Esophagus muscularis mucosa (tissue), 4 donors: ENCODE results near the gene UQCC2. TPM values are rescaled to one million over a fixed set of nuclear protein-coding genes. Genes with fewer than 3 reads are reported as not detected.

Experiments used
- DNase-seq: peaks from one replicate; pipeline ENCODE4 v3.0.0-alpha.2; 2017; ENCODE audit errors: extremely low spot score
- H3K27ac ChIP-seq, 4 donors: fragments of 200-600 bp; sonication (generic); replicated peaks in 1 of 4; 1 replicate in 3 of 4; 2 replicates in 1 of 4; pipeline ENCODE4 v1.5.1; 2016 to 2019; ENCODE audit warnings: mild to moderate bottlenecking in 1 of 4
- H3K27me3 ChIP-seq, 4 donors: fragments of 200-600 bp; sonication (generic); one replicate each; pipeline versions ENCODE4 v1.5.1 to v1.6.0; 2016 to 2019
- H3K36me3 ChIP-seq, 4 donors: fragments of 200-600 bp; sonication (generic); one replicate each; pipeline ENCODE4 v1.5.1; 2016 to 2019
- H3K4me1 ChIP-seq, 4 donors: fragments of 200-600 bp; sonication (generic); one replicate each; pipeline ENCODE4 v1.5.1; 2016 to 2019
- H3K4me3 ChIP-seq, 4 donors: fragments of 200-600 bp; sonication (generic); 1 replicate in 2 of 4; 2 replicates in 2 of 4; pipeline ENCODE4 v1.5.1; 2016 to 2019; ENCODE audit warnings: mild to moderate bottlenecking in 4 of 4, moderate library complexity in 1 of 4
- H3K9me3 ChIP-seq, 4 donors: fragments of 200-600 bp; sonication (generic); 1 replicate in 3 of 4; 2 replicates in 1 of 4; pipeline ENCODE4 v1.5.1; 2016 to 2019
- CTCF ChIP-seq, 3 experiments: fragments of 200-600 bp in 2 of 3; fragments of 450-650 bp in 1 of 3; sonication (generic) in 2 of 3; IDR thresholded peaks; one replicate each; pipeline ENCODE4 v1.5.1; 2017 to 2019; ENCODE audit warnings: antibody characterized with exemption in 3 of 3, mild to moderate bottlenecking in 2 of 3, moderate library complexity in 1 of 3
- EP300 ChIP-seq: sonication (generic); formaldehyde crosslinking; IDR thresholded peaks from one replicate; pipeline ENCODE4 v1.6.1; 2017; ENCODE audit warnings: antibody characterized with exemption
- POLR2A ChIP-seq: fragments of 450-650 bp; IDR thresholded peaks from one replicate; pipeline ENCODE4 v1.6.1; 2017; ENCODE audit warnings: antibody characterized with exemption, moderate library complexity, mild to moderate bottlenecking, low read depth
- POLR2AphosphoS5 ChIP-seq, 2 donors: sonication (generic); formaldehyde crosslinking; IDR thresholded peaks; one replicate each; pipeline ENCODE4 v1.6.1; 2017; ENCODE audit warnings: antibody characterized with exemption in 2 of 2
- WGBS: methylation state at CpG from one replicate; pipeline ENCODE4 v1.1.5; 2018; 5-methylcytosine and 5-hydroxymethylcytosine counted together
- intact Hi-C: fragments of 100-400 bp; cut with DNase I; formaldehyde crosslinking; loops from one replicate; pipeline ENCODE4 v1.15.1; 2023
- total RNA-seq, 4 donors: library from RNA; depleted of rRNA; stranded (reverse); fragments of >200 nt; gene quantifications; one replicate each; pipeline versions ENCODE4 v1.1.0 to v1.2.1, GENCODE V29; 2016

The UQCC2 gene
- total RNA-seq, 4 donors from 2014 or later, result 9.4 to 22.2 (median 14.7) TPM

- intact Hi-C loops, result no loop called here
- Histone ChIP-seq H3K4me1 (peaks cover 60 to 69% (median 65%) of the 10 kb centered on the region in 4 donors), H3K9me3 (no peaks in the 10 kb centered on the region)
Measured at GRCh38 chr6:33693186-33694105, 18.1 kb downstream of the UQCC2 start.

GRCh38 chr6:33692760-33693158 is 18.7 kb downstream of the UQCC2 start:
- H3K27ac ChIP-seq, result no peak overlapping the region
- H3K4me1 ChIP-seq, result peaks cover 57 to 65% (median 59%) of the 10 kb centered on the region in 4 donors
- 68% methylated on average over 10 of the region's 10 CpGs for WGBS
- no peaks in the 10 kb centered on the region for H3K27me3 ChIP-seq
- no peak overlapping the region for H3K4me3 ChIP-seq
- TF ChIP-seq CTCF (IDR thresholded peaks at IDR 0.05), result no peak
- no peak for TF ChIP-seq POLR2AphosphoS5 (IDR thresholded peaks at IDR 0.05)
- TF ChIP-seq EP300, result no peak
- TF ChIP-seq POLR2A, result no peak
- no peak for DNase-seq
- peaks cover 9 to 89% (median 80%) of the 10 kb centered on the region in 4 donors for H3K36me3 ChIP-seq
- H3K9me3 ChIP-seq, result no peaks in the 10 kb centered on the region
- intact Hi-C loops, result no loop called here

More at GRCh38 chr6:33693186-33694105, 18.1 kb downstream of the UQCC2 start:
- H3K27ac ChIP-seq, result peak overlapping the region in 1 of 4 donors; percentile 60
- H3K27me3 ChIP-seq, result no peaks in the 10 kb centered on the region
- 78% methylated on average over 26 of the region's 28 CpGs for WGBS
- peaks cover 13 to 88% (median 78%) of the 10 kb centered on the region in 4 donors for H3K36me3 ChIP-seq
- no peak overlapping the region for H3K4me3 ChIP-seq
- DNase-seq, result no peak
- TF ChIP-seq POLR2AphosphoS5 (IDR thresholded peaks at IDR 0.05), result no peak

GRCh38 chr6:33692078-33692759 is 19.3 kb downstream of the UQCC2 start:
- no peaks in the 10 kb centered on the region for H3K27me3 ChIP-seq
- H3K36me3 ChIP-seq, result peaks cover 9 to 90% (median 82%) of the 10 kb centered on the region in 4 donors
- H3K9me3 ChIP-seq, result no peaks in the 10 kb centered on the region
- 86% methylated on average over 8 of the region's 12 CpGs for WGBS
- peak overlapping the region in 1 of 4 donors; percentile 40 for H3K27ac ChIP-seq
- H3K4me1 ChIP-seq, result peaks cover 51 to 60% (median 53%) of the 10 kb centered on the region in 4 donors
- TF ChIP-seq CTCF (IDR thresholded peaks at IDR 0.05) (no peak), POLR2A (no peak), EP300 (no peak), POLR2AphosphoS5 (IDR thresholded peaks at IDR 0.05) (no peak)
- no peak for DNase-seq
- H3K4me3 ChIP-seq, result no peak overlapping the region
- intact Hi-C loops, result no loop called here

- DNase-seq, result no peak
- TF ChIP-seq POLR2AphosphoS5 (IDR thresholded peaks at IDR 0.05) (no peak), POLR2A (no peak), EP300 (no peak), CTCF (IDR thresholded peaks at IDR 0.05) (no peak)
Measured at GRCh38 chr6:33691456-33692077, 19.9 kb downstream of the UQCC2 start.

GRCh38 chr6:33690766-33691165 is 20.7 kb downstream of the UQCC2 start:
- Histone ChIP-seq H3K36me3 (peaks cover 9 to 97% (median 90%) of the 10 kb centered on the region in 4 donors), H3K27me3 (no peaks in the 10 kb centered on the region), H3K9me3 (no peaks in the 10 kb centered on the region), H3K27ac (no peak overlapping the region), H3K4me1 (peaks cover 37 to 45% (median 39%) of the 10 kb centered on the region in 4 donors), H3K4me3 (no peak overlapping the region)
- 86% methylated on average over 12 of the region's 13 CpGs for WGBS
- no peak for TF ChIP-seq EP300
- no peak for TF ChIP-seq CTCF (IDR thresholded peaks at IDR 0.05)
- no peak for TF ChIP-seq POLR2AphosphoS5 (IDR thresholded peaks at IDR 0.05)
- no peak for TF ChIP-seq POLR2A
- no peak for DNase-seq
- intact Hi-C loops, result no loop called here

More at GRCh38 chr6:33691456-33692077, 19.9 kb downstream of the UQCC2 start:
- Histone ChIP-seq H3K4me1 (peaks cover 45 to 53% (median 47%) of the 10 kb centered on the region in 4 donors), H3K27ac (no peak overlapping the region), H3K4me3 (no peak overlapping the region), H3K36me3 (peaks cover 9 to 95% (median 87%) of the 10 kb centered on the region in 4 donors), H3K9me3 (no peaks in the 10 kb centered on the region), H3K27me3 (no peaks in the 10 kb centered on the region)
- intact Hi-C loops, result no loop called here
- 86% methylated on average over 13 of the region's 15 CpGs for WGBS
